ENCODE data around the gene TARS1.
"Not testable (repeated sequence)": the region's sequence is repeated elsewhere in the genome, so short reads cannot be mapped to it uniquely, and the experiment has no call there.

TARS1 gene

GRCh38 chr5:33513462-33514185 lies 72.9 kb downstream of the TARS1 start:
- no peak for DNase-seq (ENCODE audit: low read depth)
- H3K4me3 ChIP-seq (ENCODE audit: low read length): no peak overlapping the region
- TF ChIP-seq, protein P1, sequence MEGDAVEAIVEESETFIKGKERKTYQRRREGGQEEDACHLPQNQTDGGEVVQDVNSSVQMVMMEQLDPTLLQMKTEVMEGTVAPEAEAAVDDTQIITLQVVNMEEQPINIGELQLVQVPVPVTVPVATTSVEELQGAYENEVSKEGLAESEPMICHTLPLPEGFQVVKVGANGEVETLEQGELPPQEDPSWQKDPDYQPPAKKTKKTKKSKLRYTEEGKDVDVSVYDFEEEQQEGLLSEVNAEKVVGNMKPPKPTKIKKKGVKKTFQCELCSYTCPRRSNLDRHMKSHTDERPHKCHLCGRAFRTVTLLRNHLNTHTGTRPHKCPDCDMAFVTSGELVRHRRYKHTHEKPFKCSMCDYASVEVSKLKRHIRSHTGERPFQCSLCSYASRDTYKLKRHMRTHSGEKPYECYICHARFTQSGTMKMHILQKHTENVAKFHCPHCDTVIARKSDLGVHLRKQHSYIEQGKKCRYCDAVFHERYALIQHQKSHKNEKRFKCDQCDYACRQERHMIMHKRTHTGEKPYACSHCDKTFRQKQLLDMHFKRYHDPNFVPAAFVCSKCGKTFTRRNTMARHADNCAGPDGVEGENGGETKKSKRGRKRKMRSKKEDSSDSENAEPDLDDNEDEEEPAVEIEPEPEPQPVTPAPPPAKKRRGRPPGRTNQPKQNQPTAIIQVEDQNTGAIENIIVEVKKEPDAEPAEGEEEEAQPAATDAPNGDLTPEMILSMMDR (IDR thresholded peaks at IDR 0.05; ENCODE audit: insufficient read depth, low read depth, low read length, missing control alignments): no peak

- not testable (repeated sequence) for H3K4me3 ChIP-seq (ENCODE audit: low read length); DNase-seq (ENCODE audit: low read depth)
These were observed 74.6 kb downstream of the TARS1 start for GRCh38 chr5:33515366-33515765.

GRCh38 chr5:33516421-33516820 lies 75.7 kb downstream of the TARS1 start:
- no peak overlapping the region for H3K4me3 ChIP-seq (ENCODE audit: low read length)
- no peak for DNase-seq (ENCODE audit: low read depth)
- TF ChIP-seq, protein P1 (IDR thresholded peaks at IDR 0.05; ENCODE audit: insufficient read depth, low read depth, low read length, missing control alignments): no peak

All from epithelial cell of esophagus (primary cell).